CD4-positive, alpha-beta memory T cell (primary cell): ENCODE results near the gene ZSCAN29. TPM values are rescaled to one million over a fixed set of nuclear protein-coding genes. Genes with fewer than 3 reads are reported as not detected.

ENCODE experiments used
- CTCF ChIA-PET: fragments of 350-600 bp; sonication (Branson Sonifier 250); formaldehyde crosslinking; loops from one replicate; lab custom pipeline; 2021; ENCODE audit warnings: inconsistent platforms; ENCODE audit not compliant: partially characterized antibody; lab: Charles Lee
- POLR2A ChIA-PET: fragments of 350-600 bp; sonication (Branson Sonifier 250); formaldehyde crosslinking; loops from one replicate; lab custom pipeline; 2021; ENCODE audit not compliant: partially characterized antibody; lab: Charles Lee
- DNase-seq, 5 donors: peaks; one replicate each; pipeline versions ENCODE4 v3.0.0 to v3.0.0-alpha.2; 2020 to 2022; ENCODE audit warnings: mixed read lengths in 1 of 5
- H3K27ac ChIP-seq: one replicate; pipeline ENCODE4 v1.7.0; 2013; ENCODE audit warnings: low read depth, low read length
- H3K27me3 ChIP-seq: 2 replicates; pipeline ENCODE4 v1.7.0; 2013; ENCODE audit warnings: mild to moderate bottlenecking, low read length, moderate library complexity; ENCODE audit not compliant: insufficient read depth
- H3K36me3 ChIP-seq: 2 replicates; pipeline ENCODE4 v1.7.0; 2013; ENCODE audit warnings: mild to moderate bottlenecking, low read length, moderate library complexity; ENCODE audit not compliant: insufficient read depth
- H3K4me1 ChIP-seq: 2 replicates; pipeline ENCODE4 v1.7.0; 2013; ENCODE audit warnings: mild to moderate bottlenecking, low read length, moderate library complexity; ENCODE audit not compliant: insufficient read depth
- H3K4me3 ChIP-seq, 2 donors: one replicate each; pipeline ENCODE4 v1.7.0; 2013; ENCODE audit warnings: low read length in 2 of 2, mild to moderate bottlenecking in 1 of 2
- H3K9me3 ChIP-seq, 2 donors: one replicate each; pipeline ENCODE4 v1.7.0; 2013; ENCODE audit warnings: low read length in 2 of 2, control low read depth in 1 of 2; ENCODE audit not compliant: control insufficient read depth in 1 of 2
- H3K27ac Mint-ChIP-seq, 7 donors: one replicate each; pipeline ENCODE4 v1.8.0; 2020 to 2021; ENCODE audit warnings: mixed read lengths in 7 of 7, mild to moderate bottlenecking in 6 of 7, inconsistent platforms in 3 of 7, moderate library complexity in 3 of 7
- H3K27me3 Mint-ChIP-seq, 2 donors: one replicate each; pipeline ENCODE4 v1.8.0; 2020 to 2021; ENCODE audit warnings: mixed read lengths in 2 of 2
- H3K36me3 Mint-ChIP-seq, 2 donors: one replicate each; pipeline ENCODE4 v1.8.0; 2020 to 2021; ENCODE audit warnings: mixed read lengths in 2 of 2, inconsistent platforms in 1 of 2, mild to moderate bottlenecking in 1 of 2
- H3K4me1 Mint-ChIP-seq, 4 donors: one replicate each; pipeline ENCODE4 v1.8.0; 2020 to 2021; ENCODE audit warnings: mixed read lengths in 4 of 4, mild to moderate bottlenecking in 1 of 4
- H3K4me3 Mint-ChIP-seq, 8 donors: one replicate each; pipeline ENCODE4 v1.8.0; 2020 to 2021; ENCODE audit warnings: mixed read lengths in 8 of 8, mild to moderate bottlenecking in 7 of 8, moderate library complexity in 6 of 8, inconsistent platforms in 3 of 8
- H3K9me3 Mint-ChIP-seq, 8 donors: one replicate each; pipeline ENCODE4 v1.8.0; 2020 to 2021; ENCODE audit warnings: mixed read lengths in 8 of 8, mild to moderate bottlenecking in 5 of 8, inconsistent platforms in 3 of 8, moderate library complexity in 1 of 8
- intact Hi-C: fragments of 100-400 bp; cut with micrococcal nuclease; formaldehyde crosslinking; loops from one replicate; pipeline ENCODE4 v1.15.1; 2023
- polyA plus RNA-seq, 2 donors: library from polyadenylated mRNA; unstranded; fragments of 300-500 nt; fragmentation: Illumina TruSeq; gene quantifications; one replicate each; pipeline ENCODE4 v1.2.3, GENCODE V29; 2021
- total RNA-seq, 2 experiments: library from RNA; stranded (reverse); gene quantifications; one replicate each; pipeline ENCODE4 v1.2.3, GENCODE V29; 2021

ZSCAN29 gene
- total and polyA plus RNA-seq, 4 experiments from 2014 or later: 1.4 to 36.4 (median 21.2) TPM

DNA sequence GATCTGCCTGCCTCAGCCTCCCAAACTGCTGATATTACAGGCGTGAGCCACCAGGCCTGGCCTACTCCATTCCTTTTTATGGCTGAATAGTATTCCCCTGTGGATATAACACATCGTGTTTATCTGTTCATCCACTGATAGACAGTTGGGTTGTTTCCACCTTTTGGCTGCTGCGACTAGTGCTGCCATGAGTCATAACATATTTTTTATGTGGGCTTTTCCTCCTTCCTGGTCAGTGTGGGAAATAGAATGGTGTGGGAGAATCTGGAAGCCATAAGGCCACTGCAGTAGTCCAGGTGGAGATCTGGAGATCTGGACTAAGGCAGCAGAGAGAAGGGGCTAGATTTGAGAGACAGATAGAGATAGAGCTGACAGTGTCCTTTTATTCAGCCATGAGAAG is 56.7 kb downstream of the ZSCAN29 start:
- H3K4me3 Mint-ChIP-seq: no peak overlapping the region
- Histone ChIP-seq H3K36me3 (no peaks in the 10 kb centered on the region), H3K27me3 (no peaks in the 10 kb centered on the region), H3K27ac (no peak overlapping the region), H3K9me3 (no peaks in the 10 kb centered on the region), H3K4me3 (no peak overlapping the region), H3K4me1 (no peaks in the 10 kb centered on the region)
- H3K36me3 Mint-ChIP-seq: no peaks in the 10 kb centered on the region
- ChIA-PET POLR2A (no interaction called here), CTCF (no interaction called here)
- H3K27ac Mint-ChIP-seq: no peak overlapping the region
- intact Hi-C loops: no loop called here
- H3K27me3 Mint-ChIP-seq: peaks cover 34 to 43% of the 10 kb centered on the region in 2 donors
- H3K4me1 Mint-ChIP-seq: no peaks in the 10 kb centered on the region
- H3K9me3 Mint-ChIP-seq: no peaks in the 10 kb centered on the region
- DNase-seq: no peak

DNA sequence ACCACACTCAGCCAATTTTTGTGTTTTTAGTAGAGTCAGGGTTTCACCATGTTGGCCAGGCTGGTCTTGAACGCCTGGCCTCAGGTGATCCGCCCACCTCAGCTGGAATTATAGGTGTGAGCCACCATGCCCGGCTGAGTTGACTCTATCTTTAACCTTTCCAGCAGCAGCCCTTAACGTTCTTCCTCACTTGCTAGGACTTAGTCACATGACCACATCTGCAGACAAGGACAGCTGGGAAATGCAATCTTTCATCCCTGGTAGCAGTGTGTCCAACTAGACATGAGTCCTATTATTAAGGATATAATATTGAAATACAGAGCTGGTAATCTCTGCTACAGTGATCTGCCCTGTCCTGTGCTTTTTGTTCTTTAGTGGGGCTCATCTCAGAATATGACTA is 58.5 kb downstream of the ZSCAN29 start:
- H3K9me3 Mint-ChIP-seq: no peaks in the 10 kb centered on the region
- Histone ChIP-seq H3K9me3 (no peaks in the 10 kb centered on the region), H3K27me3 (no peaks in the 10 kb centered on the region), H3K4me1 (no peaks in the 10 kb centered on the region), H3K4me3 (no peak overlapping the region), H3K36me3 (no peaks in the 10 kb centered on the region), H3K27ac (no peak overlapping the region)
- H3K27me3 Mint-ChIP-seq: peaks cover 37 to 50% of the 10 kb centered on the region in 2 donors
- no peak for DNase-seq
- no peaks in the 10 kb centered on the region for H3K36me3 Mint-ChIP-seq
- intact Hi-C loops: no loop called here
- H3K4me3 Mint-ChIP-seq: no peak overlapping the region
- no peak overlapping the region for H3K27ac Mint-ChIP-seq
- CTCF ChIA-PET: no interaction called here
- POLR2A ChIA-PET: no interaction called here
- H3K4me1 Mint-ChIP-seq: peaks cover 0 to 4% (median 0%) of the 10 kb centered on the region in 4 donors

Other genes with a start within 250 kb of the ZSCAN29 start
- gene TMEM62, start 237.5 kb downstream of the ZSCAN29 start, total RNA-seq: 10 to 100 TPM; 14.3 to 17.4 TPM
- gene TMEM62, start 237.5 kb downstream of the ZSCAN29 start, polyA plus RNA-seq: 10 to 100 TPM in 1 of 2 donors, 1 to 10 TPM in 1; 3.2 to 10.0 TPM
- 100 to 1,000 TPM; 127 to 128 TPM for gene CCNDBP1, start 185.6 kb downstream of the ZSCAN29 start, total RNA-seq
- gene CCNDBP1, start 185.6 kb downstream of the ZSCAN29 start, polyA plus RNA-seq: 100 to 1,000 TPM; 185 to 262 TPM
- gene EPB42, start 150.0 kb downstream of the ZSCAN29 start, total RNA-seq: not detected
- not detected for gene EPB42, start 150.0 kb downstream of the ZSCAN29 start, polyA plus RNA-seq
- gene TGM5, start 104.1 kb downstream of the ZSCAN29 start, total RNA-seq: not detected
- not detected for gene TGM5, start 104.1 kb downstream of the ZSCAN29 start, polyA plus RNA-seq
- not detected for gene TGM7, start 68.8 kb downstream of the ZSCAN29 start, total RNA-seq
- not detected for gene TGM7, start 68.8 kb downstream of the ZSCAN29 start, polyA plus RNA-seq
- 10 to 100 TPM; 17.0 to 17.8 TPM for gene LCMT2, start 40.5 kb downstream of the ZSCAN29 start, total RNA-seq
- gene LCMT2, start 40.5 kb downstream of the ZSCAN29 start, polyA plus RNA-seq: 1 to 10 TPM; 3.3 to 5.6 TPM
- gene TUBGCP4, start 58 bp upstream of the ZSCAN29 start, total RNA-seq: 10 to 100 TPM; 23.6 to 23.9 TPM
- 10 to 100 TPM; 10.2 to 12.1 TPM for gene TUBGCP4, start 58 bp upstream of the ZSCAN29 start, polyA plus RNA-seq
- 10 to 100 TPM; 40.6 to 46.3 TPM for gene TP53BP1, start 122.1 kb upstream of the ZSCAN29 start, total RNA-seq
- gene TP53BP1, start 122.1 kb upstream of the ZSCAN29 start, polyA plus RNA-seq: 10 to 100 TPM in 1 of 2 donors, 1 to 10 TPM in 1; 2.7 to 10.5 TPM
- gene MAP1A, start 146.6 kb upstream of the ZSCAN29 start, total RNA-seq: under 1 TPM; 0.33 to 0.35 TPM
- gene MAP1A, start 146.6 kb upstream of the ZSCAN29 start, polyA plus RNA-seq: 1 to 10 TPM in 1 of 2 donors, under 1 TPM in 1; 0.10 to 1.8 TPM
- 10 to 100 TPM; 55.2 to 66.6 TPM for gene PPIP5K1, start 219.2 kb upstream of the ZSCAN29 start, total RNA-seq
- 1 to 10 TPM; 4.4 to 7.4 TPM for gene PPIP5K1, start 219.2 kb upstream of the ZSCAN29 start, polyA plus RNA-seq
- gene CKMT1B, start 223.0 kb upstream of the ZSCAN29 start, total RNA-seq: not detected
- not detected for gene CKMT1B, start 223.0 kb upstream of the ZSCAN29 start, polyA plus RNA-seq
- 1 to 10 TPM; 2.4 to 2.8 TPM for gene STRC, start 247.8 kb upstream of the ZSCAN29 start, total RNA-seq
- gene STRC, start 247.8 kb upstream of the ZSCAN29 start, polyA plus RNA-seq: not detected